Testis (tissue), 2 donors: ENCODE results near the gene TRIM21.

Experiments
- POLR2A ChIP-seq: fragments of 450-650 bp; IDR thresholded peaks from one replicate; pipeline ENCODE4 v1.6.1; 2017; ENCODE audit warnings: antibody characterized with exemption, mild to moderate bottlenecking, moderate library complexity
- TF ChIP-seq, protein P1 (sequence below), 3 experiments: fragments of 450-650 bp in 2 of 3; fragments of 200-600 bp in 1 of 3; sonication (generic) in 1 of 3; IDR thresholded peaks; one replicate each; pipeline ENCODE4 v1.5.1; 2016 to 2019; ENCODE audit warnings: antibody characterized with exemption in 3 of 3, mild to moderate bottlenecking in 2 of 3, moderate library complexity in 1 of 3

- TF ChIP-seq, protein P1, sequence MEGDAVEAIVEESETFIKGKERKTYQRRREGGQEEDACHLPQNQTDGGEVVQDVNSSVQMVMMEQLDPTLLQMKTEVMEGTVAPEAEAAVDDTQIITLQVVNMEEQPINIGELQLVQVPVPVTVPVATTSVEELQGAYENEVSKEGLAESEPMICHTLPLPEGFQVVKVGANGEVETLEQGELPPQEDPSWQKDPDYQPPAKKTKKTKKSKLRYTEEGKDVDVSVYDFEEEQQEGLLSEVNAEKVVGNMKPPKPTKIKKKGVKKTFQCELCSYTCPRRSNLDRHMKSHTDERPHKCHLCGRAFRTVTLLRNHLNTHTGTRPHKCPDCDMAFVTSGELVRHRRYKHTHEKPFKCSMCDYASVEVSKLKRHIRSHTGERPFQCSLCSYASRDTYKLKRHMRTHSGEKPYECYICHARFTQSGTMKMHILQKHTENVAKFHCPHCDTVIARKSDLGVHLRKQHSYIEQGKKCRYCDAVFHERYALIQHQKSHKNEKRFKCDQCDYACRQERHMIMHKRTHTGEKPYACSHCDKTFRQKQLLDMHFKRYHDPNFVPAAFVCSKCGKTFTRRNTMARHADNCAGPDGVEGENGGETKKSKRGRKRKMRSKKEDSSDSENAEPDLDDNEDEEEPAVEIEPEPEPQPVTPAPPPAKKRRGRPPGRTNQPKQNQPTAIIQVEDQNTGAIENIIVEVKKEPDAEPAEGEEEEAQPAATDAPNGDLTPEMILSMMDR (IDR thresholded peaks at IDR 0.05): no peak
- TF ChIP-seq POLR2A: no peak
These were observed 25.2 kb downstream of the TRIM21 start, which contains the start of gene OR52B4 for GRCh38 chr11:4368286-4368685.
